GM21717 (cell line): ENCODE results near the gene RAB40C.

ENCODE experiments used
- ATAC-seq: cut with Tn5 transposase; IDR thresholded peaks from one replicate; pipeline ENCODE4 v1.9.1; 2021; ENCODE audit warnings: mild to moderate bottlenecking, moderate library complexity; ENCODE audit not compliant: unreplicated experiment

The RAB40C gene

DNA sequence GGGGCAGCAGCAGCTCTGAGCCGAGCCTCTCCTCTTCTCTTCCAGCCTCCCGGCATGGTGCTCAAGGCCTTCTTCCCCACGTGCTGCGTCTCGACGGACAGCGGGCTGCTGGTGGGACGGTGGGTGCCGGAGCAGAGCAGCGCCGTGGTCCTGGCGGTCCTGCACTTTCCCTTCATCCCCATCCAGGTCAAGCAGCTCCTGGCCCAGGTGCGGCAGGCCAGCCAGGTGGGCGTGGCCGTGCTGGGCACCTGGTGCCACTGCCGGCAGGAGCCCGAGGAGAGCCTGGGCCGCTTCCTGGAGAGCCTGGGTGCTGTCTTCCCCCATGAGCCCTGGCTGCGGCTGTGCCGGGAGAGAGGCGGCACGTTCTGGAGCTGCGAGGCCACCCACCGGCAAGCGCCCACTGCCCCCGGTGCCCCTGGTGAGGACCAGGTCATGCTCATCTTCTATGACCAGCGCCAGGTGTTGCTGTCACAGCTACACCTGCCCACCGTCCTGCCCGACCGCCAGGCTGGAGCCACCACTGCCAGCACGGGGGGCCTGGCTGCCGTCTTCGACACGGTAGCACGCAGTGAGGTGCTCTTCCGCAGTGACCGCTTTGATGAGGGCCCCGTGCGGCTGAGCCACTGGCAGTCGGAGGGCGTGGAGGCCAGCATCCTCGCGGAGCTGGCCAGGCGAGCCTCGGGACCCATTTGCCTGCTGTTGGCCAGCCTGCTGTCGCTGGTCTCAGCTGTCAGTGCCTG lies 15.7 kb upstream of the RAB40C start:
- ATAC-seq: no peak

DNA sequence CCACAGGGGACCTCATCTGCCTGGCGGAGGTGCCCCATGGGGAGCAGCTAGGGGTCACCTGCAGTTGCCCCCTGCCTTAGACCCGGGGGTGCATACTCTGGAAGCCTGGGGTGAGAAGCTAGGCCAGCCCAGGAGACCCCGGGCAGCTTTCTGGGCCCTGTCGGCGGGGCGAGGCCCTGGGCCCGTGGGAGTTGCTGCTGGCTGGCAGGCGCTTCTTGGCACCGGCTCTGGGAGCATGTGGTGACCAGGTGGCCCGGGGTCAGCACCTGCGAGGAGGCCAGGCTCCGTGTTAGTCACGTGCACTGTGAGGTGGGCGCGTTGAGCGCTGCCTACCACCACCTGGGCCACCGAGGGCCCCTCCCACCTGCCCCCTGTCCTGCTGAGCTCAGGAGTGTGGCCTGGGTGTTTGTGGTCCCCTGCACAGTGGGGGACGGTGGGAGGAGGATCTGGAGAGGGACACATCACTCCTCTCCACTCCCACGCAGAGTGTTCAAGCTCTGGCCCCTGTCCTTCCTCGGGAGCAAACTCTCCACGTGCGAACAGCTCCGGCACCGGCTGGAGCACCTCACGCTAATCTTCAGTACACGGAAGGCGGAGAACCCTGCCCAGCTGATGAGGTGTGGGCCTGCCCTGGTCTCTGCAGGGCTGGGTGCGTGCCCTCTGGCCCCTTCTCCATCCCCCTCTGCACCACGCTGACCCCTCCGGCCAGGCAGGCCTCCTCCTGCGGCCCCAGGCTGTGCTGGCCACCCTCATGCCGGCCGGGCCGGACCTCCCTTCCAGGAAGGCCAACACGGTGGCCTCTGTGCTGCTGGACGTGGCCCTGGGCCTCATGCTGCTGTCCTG lies 14.3 kb upstream of the RAB40C start:
- no peak for ATAC-seq

DNA sequence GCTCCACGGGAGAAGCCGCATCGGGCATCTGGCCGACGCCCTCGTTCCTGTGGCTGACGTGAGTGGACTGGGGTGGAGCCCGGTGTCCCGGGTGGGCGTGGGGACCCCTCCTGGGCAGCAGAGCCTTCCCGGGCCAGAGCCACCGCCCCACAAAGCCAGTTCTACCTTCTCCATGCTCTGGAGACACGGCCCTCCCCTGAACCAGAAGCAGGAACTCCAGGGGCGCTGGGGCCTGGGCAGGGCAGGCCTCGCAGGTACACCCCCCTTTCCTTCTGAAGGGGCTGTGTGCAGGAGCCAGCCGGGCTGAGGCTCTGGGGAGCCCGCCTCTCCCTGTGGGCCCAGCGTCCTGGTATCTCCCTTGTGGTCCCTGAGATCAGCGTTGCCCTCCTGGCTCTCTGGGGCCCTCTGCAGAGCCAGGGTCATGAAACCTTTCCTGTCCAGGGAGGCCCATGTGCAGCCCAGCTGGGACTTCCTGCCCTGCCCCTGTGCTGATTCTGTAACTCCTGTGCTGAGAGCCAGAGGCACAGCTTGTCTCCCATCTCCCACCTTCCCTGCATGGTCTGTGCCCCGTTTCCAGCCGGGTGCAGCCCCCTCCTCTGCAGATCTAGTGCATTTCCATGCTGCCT lies 13.6 kb upstream of the RAB40C start:
- no peak for ATAC-seq

DNA sequence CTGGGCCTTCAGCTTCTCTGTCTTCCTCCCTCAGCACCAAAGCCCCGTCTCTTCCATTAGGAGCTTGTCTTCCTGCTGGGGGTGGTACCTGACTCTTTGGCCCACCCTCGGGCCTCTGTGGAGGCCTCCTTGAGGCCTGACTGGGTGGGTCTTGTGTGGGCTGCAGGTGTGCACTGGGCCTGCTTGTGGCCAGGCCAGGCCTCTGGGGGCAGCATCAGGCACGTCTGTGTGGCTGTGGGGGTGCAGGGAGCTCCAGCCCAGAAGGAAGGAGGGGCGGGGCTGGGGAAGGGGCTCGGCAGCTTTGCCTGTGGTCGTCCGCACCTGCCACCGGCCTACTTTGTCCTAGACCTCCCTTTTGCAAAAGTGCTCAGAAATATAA lies 13.1 kb upstream of the RAB40C start:
- no peak for ATAC-seq

DNA sequence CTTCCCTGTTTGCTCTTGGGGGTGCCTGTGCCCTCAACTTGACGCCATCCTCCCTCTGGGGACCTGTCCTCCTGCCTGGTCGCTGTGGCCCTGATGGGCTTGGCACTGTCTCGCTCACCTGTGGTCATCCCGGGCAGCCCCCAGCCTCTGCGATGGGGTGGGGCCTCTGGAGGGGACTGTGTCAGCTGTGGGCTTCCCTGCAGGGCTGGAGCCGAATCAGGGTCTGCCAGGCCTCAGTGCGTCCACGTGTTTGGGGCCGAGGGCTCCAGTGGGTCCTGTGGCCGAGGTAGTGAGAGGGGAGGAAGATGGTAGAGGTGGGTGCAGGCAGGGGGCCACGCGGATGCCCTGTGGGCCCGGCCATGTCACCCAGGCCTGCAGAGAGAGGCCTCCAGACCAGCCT lies 12.1 kb upstream of the RAB40C start:
- ATAC-seq: no peak

DNA sequence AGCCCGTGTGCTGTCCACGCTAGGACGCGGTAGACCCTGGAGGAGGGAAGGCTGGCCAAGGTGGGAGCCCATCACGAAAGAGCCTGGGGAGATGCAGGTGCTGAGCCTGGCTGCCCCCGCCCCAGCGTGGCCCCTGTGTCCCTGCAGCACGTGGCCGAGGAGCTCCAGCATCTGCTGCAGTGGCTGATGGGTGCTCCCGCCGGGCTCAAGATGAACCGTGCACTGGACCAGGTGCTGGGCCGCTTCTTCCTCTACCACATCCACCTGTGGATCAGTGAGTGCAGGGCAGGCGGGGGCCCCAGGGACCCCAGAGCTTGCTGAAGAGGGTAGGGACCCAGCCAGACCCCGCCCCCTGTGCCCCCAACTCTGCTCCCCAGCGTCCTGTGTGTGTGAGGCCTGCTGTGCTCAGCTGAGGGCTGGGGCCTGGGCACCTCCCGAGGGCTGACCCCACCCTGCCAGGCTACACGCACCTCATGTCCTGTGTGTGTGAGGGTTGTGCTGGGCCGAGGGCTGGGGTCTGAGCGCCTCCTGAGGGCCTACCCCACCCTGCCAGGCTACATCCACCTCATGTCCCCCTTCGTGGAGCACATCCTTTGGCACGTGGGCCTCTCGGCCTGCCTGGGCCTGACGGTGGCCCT lies 11.5 kb upstream of the RAB40C start:
- no peak for ATAC-seq

DNA sequence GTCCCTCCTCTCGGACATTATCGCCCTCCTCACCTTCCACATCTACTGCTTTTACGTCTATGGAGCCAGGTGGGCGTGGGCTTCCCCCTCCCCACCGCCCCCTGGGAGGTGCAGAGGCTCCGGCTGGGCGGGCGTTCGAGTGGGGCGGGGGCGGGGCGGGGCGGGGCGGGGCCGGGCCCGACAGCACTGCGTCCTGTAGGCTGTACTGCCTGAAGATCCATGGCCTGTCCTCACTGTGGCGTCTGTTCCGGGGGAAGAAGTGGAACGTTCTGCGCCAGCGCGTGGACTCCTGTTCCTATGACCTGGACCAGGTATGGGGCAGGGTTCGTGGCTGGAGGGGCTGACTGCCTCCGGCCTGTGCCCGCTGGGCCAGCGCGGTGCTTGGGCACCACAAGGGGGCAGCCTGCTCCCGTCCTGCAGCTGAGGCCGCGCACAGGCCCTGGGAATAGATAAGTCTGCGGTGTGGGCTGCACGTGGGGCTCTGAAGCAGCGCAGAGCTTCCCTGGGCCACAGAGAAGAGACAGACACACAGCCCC lies 10.9 kb upstream of the RAB40C start:
- ATAC-seq: no peak

DNA sequence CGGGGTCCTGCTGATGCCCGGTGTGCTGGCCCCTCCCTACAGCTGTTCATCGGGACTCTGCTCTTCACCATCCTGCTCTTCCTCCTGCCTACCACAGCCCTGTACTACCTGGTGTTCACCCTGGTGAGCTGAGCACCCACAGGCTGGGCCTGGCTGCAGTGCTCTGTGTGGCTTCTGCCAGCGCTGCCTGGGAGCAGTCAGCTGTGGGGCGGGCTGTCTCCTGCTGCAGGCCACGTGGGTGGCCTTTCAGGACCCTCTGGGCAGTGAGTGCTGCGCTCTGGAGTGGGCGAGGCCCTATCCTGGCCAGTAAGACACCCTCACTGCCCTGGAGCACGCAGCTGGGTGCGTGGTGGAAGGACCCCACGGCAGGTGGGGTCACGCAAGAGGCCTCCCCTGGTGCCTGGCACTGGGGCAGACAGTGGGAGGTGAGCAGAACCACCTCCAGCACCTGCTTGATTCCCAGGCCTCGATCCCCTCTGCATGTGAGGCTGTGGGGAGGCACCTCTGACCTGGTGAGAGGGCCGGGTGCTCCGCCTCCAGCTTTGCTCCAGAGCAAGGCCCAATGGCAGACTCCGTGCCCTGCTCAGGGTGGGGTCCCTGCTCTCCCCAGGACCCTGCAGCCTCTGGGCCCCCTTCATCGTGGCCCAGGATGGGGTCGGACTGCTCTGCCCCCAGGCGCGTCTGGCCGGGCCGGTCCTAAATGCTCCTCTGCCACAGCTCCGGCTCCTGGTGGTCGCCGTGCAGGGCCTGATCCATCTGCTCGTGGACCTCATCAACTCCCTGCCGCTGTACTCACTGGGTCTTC lies 9.5 kb upstream of the RAB40C start:
- no peak for ATAC-seq

DNA sequence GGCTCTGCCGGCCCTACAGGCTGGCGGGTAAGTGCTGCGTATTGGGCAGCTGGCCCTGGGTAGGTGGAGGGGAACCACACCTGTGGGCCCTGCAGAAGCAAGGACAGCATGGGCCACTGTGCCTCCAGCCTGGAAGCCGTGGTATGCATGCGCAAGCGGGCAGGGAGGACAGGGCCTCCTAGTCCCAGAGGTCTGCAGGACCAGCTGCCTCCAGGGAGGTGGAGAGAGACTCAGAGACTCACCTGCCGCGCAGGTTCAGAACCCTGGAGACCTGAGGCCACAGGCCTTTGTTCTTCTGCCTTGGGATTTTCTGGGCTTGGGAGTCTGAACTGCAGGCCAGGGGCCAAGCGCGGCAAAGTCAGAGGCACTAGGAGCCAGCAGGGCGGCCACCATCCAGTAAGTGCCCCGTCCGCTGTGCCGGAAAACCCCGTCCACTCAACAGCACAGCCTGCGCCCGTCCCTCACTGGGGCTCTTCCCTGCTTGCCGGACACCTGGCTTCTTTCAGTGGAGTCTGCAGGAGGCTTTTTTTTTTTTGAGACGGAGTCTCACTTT lies 8.8 kb upstream of the RAB40C start:
- no peak for ATAC-seq

DNA sequence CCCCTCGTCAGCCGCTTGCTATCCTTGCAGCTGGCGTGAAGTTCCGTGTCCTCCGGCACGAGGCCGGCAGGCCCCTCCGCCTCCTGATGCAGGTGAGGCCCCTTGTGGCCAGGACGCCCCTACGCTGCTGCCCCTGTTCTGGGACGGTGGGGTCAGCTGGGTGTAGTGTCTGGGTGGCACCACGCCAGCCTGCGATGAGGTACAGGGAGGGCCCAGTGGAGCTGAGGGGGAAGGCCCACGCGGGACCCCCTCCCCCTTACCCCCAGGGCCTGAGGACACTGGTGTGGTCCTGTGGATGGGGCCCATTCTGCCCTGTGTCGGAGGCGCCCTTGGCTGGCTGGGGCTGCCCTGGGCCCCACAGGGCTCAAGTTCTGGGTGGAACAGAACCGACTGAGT lies 7.7 kb upstream of the RAB40C start:
- ATAC-seq: no peak

DNA sequence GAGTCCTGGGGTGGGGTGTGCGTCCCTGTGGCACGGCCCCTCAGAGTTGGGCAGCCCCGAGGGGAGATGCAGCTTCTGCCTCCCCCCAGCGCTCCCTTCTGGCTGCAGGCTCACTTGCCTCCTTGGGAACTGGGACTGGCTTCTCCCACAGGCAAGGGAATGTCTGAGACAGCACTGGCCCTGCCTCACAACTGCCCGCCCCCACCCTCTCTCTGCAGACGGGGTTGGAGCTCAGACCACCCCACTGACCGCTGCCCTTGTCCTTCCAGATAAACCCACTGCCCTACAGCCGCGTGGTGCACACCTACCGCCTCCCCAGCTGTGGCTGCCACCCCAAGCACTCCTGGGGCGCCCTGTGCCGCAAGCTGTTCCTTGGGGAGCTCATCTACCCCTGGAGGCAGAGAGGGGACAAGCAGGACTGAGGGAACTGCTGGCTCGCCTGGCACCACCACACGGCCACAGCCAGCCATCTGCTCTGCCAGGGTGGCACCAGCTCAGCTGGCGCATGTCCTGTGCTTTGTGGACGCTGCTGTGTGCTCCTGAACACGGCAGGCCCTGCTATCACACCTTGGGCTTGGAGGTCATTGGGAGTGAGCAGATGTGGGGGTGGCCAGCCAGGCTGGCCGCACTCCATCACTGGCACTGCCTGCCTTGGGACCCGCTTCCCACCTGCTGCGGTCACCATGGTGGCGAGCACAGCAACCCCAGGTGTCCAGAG lies 7.1 kb upstream of the RAB40C start:
- no peak for ATAC-seq

DNA sequence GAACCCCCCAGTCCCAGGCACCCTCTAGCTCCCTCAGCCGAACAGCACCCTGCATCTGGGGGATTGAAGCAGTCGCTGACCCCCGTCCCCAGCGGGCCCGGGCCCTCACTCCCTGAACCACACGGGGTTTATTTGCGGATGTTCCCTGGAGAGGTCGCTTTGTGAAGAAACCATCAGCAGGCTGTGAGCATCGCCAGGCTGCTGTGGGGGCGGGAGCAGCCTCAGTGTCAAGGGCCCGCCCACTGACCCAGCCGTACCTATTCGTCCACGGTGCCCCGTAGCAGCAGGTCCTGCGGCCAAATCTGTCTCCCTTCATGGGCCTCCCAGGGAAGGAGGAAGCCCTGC lies 6.4 kb upstream of the RAB40C start:
- no peak for ATAC-seq

DNA sequence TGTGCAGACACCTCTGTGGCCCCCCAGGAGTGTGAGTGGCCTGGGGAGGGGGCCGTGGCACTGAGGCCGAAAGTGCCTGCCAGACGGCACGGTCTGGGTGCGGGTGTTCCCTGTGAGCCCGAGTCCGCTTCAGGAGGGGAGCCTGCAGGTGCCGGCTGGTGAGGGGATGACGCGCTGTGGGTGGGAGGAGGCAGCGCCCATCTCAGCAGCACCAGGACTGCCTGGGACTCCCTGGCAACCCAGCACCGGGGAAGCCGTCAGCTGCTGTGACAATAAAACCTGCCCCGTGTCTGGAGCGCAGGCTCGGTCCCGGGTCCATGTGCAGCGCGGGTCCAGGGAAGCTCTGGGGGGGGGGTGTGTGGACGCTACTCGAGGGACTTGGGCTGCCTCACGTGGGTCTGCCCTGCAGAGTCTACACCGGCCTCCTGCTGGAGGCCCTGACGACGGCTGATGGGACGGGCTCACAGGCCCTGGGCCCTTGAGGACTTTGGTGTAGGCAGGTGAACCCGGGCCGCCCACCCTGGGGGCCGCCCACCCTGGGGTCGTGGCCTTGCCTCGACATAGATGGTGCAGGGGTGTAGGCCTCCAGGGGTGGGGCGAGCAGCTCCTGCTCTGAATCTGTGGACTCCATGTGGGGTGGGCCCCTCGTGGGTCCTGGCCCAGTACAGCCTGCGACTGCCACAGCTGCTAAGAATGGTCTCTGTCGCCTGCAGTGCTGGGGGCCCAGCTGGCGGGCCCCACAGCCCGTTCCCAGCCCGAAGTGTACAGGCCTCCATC lies 5.9 kb upstream of the RAB40C start:
- ATAC-seq: no peak

DNA sequence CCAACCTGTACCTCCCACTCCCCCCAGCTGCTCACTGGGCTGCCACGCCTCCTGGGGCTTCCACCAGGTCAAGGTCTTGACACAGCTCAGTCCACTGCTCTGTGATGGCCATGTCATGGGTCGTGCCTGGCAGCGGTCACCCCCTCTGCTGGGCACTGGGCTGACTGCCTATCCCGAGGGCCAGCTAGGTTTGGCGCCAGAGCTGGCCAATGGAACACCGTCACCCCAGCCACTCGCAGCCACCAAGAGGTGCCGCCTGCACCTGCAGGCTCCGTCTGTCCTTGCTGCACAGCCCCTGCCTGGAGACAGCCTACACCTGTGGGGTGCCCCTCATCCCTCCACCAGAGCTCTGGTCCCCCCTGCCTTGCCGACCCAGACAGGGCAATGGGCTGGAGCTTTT lies 4.5 kb upstream of the RAB40C start:
- no peak for ATAC-seq

DNA sequence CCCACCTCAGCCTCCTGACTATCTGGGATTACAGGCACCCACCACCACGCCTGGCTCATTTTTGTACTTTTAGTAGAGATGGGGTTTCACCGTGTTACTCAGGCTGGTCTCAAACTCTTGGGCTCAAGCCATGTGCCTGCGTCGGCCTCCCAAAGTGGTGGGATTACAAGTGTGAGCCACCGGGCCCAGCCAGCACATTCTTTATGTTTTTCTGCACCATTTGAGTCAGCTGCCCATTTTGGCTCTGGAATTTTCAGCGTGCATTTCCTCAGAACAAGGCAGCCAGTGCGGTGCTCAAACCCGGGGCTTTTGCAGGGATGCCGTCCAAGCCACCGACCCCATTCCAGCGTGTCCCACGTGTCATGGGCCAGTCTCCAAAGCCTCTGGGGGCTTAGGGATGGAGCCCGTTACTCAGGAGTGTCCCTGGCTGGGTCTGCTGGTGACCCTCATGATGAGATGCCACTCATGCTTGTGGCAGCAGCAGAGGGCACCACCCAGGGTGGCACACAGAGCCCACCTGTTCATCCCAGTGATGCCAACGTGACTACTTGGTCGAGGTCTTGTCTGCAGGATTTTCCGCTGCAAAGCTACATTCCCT lies 3.7 kb upstream of the RAB40C start:
- no peak for ATAC-seq

DNA sequence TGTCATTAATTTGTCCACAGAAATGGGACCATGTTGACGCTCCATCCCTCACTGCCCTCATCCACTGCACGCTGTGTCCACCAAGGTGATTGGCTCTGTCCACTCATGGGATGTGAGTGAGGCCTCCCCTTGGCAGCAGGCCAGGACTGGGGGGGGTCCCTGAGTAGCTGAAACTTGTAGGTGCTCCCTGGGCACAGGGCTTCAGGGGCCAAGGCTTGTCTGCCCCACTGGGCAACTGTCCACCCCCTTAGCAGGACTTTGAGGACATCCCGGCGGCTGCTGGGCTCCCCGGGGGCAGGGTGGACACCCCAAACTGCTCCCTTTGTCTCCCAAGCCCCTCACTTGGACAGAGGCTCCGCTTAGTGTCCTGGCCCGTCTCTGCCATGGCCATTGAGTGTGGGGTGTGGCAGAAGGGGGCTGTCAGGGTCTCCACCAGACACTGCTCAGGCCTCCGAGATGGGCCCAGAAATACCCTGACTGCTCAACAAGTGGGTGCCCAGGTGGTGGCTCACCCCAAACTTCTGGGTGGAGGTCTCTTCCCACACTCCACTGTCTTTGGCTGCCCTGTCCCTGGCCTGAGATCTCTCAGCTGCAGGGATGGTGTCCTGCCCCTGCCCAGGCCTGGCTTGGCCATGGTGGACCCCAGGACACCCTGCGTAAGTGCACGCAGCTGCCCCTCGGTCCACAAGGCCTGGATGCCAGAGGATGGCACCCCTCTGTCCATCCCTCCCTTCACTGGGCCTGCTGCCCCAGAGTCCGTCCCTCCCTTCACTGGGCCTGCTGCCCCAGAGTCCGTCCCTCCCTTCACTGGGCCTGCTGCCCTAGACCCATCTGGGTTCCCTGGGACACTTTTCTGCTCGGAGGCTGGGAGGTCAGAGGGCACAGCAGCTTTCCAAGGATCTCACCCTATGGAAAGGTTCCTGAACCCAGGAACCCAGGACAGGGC lies 2.9 kb upstream of the RAB40C start:
- ATAC-seq: no peak

DNA sequence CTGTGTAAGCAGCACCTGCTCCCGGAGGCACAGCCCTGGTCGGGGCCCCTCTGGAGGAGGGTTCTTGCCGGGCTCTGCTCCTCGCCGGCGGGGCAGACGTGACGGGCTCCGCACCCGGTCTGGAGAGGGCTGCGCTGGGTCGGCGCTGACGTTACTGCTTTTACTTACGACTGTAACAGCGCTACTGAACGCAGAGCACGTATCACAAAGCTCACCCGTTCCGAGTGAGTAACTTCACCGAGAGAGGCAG lies 1.3 kb upstream of the RAB40C start:
- ATAC-seq: peak; percentile 5
